Right lung (tissue), 5 donors: ENCODE results near the gene POLQ. TPM values are rescaled to one million over a fixed set of nuclear protein-coding genes. Genes with fewer than 3 reads are reported as not detected.
"Not testable (repeated sequence)": the region's sequence is repeated elsewhere in the genome, so short reads cannot be mapped to it uniquely, and the experiment has no call there.

ENCODE experiments used
- DNase-seq, 2 donors: peaks; one replicate each; pipeline ENCODE4 v3.0.0-alpha.2; 2013
- polyA plus RNA-seq, 5 donors: library from polyadenylated mRNA; unstranded; fragments of 120-200 nt; gene quantifications; one replicate each; pipeline versions ENCODE4 v1.2.1 to v1.2.3, GENCODE V29; 2013; ENCODE audit warnings: inconsistent platforms in 1 of 5, low replicate concordance in 1 of 5; ENCODE audit not compliant: insufficient read length in 5 of 5, insufficient read depth in 1 of 5

The POLQ gene
- polyA plus RNA-seq, 5 donors, result 3.6 to 12.0 (median 8.3) TPM

DNA sequence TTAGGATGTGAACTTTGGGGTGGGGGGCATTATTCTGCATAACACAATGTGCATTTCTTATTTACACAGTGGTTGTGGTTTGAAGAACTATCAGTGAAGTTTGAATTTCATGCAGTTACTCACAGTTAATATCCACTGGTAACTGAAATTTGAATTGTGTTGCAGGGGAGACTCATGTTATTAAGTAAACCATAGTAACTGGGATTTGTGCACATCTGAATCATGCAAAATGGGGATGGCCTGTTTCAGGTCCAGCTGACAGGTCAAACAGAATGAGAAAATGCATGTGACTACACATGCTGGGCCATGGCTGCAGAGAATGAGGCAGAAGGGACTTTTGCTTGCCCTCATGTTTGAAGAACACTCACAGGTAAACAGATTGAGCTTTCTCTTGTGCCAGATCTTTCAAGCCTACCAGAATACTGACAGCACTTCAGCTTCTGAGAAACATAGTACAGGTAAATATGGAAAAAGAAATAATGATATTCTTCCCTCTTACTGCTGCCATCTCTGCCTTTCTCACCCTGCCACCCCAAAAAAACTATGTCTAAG lies 115.0 kb downstream of the POLQ start:
- no peak for DNase-seq

DNA sequence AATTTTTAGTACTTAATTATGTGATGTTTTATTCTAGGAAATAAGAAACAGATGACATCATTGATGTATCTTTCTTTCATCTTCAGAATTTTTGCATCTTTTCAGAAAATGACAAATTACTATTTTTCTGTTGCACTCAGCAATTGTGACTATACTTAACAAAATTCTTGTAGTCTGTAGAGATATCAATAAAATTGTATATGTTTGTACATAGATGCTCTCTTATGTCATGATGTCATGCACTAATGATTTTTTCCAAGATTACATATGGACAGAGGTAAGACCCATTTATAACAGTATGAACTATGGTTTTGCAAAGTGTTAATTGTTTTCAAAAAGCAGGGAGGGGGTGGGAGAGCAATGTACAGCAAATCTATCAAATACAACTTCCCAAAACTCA lies 121.2 kb downstream of the POLQ start:
- no peak for DNase-seq

DNA sequence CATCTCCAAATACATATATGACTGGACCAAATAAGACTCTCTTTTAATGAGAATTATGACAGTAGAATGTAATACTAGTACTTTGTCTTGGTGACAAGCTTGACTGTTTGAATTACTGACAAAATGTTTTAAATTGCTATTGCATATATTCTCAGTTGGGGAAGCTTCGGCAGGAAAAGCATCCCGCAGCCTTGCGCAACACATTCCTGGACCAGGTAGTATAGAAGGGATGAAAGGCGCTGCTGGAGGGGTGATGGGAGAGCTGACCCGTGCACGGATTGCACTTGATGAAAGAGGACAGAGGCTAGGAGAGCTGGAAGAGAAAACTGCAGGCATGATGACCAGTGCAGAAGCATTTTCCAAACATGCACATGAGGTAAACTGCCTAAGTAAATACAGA lies 127.6 kb downstream of the POLQ start:
- DNase-seq, result no peak

DNA sequence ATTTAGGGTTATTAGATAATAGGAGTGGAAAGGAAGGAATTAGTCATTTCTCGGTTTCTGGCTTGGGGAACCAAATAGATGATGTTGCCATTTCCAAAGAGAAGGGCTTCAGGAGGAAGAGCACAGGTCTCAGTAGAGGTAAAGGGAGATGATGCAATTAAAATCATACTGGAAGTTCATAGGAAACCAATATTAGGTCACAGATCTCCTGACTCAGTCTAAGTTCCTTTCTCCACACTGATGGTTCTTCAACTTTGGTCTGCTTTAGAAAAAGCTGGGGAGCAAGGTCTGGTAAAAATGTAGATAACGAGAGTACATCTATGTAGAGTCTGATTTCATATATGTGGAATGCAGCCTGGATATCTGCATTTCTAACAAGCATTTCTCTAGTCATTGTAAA lies 130.9 kb downstream of the POLQ start:
- no peak for DNase-seq

DNA sequence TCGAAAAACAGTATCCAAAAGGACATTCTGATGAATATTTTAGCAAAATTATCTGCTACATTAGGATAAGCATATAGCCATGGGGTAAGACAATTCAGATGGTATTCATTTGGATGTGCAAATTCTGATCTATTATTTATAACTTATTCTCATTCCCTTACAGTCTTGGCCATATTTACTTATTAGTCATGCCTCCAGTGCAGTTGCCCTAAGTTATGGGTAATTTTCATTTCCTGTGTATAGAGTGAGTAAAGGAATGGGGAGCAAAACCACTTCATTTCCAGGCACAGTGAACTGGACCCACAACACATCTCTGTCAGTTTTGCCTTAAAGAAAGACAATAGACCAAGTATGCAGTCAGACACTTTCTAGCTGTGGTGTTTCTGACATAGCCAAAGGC lies 134.3 kb downstream of the POLQ start:
- no peak for DNase-seq

DNA sequence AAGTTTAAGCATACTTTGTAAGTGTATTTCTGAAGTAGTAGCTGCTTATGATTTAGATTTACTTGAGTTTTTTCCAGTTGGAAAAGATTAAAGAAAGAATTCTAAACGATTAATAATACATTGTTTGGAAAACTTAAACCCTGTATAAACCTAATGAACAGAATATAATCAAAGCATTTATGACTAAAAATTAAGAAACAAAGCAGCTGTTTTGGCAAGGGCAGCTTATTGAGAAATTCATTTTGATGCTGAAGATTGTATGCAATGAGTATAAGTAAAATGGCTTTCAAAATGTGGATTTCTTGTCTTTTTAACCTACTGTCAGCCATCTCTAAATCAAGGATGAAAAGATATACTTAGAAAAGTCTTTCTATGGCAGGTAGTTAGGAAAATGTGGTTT lies 140.2 kb downstream of the POLQ start:
- peak; percentile 30 to 31 for DNase-seq

DNA sequence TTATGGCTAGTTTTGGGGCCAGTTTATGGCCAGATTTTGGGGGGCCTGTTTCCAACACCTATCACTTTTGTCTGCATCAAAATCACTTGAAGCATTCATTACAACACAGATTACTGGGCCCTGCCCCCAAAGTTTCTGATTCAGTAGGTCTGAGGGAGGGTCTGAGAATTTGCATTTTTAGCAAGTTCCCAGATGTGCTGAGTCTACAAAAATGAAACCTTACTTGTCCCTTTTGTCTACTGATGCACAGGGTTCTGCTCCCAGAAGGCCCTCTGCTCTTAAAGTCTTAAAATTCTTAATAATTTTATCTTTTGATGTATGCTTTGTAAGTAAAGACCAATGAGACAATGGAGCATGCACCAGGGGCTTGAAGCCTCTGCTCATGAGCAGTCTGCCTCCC lies 146.0 kb downstream of the POLQ start:
- DNase-seq, result no peak

DNA sequence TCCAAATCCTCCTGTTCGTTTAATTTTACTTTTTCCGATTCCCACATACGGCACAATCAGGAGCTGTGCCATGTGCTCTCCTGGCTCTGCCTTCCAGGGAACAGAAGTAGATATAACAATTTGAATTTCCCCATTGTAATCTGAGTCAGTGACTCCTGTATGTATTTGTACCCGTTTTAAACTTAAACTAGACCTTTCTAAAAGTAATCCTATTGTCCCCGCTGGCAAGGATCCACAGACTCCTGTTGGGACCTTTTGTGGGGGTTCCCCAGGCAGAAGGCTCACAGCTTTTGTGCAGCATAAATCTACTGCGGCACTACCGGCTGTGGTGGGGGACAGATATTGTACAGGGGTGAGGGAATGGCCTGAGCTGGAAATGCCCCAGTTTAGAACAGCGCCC lies 147.7 kb downstream of the POLQ start:
- not testable (repeated sequence) for DNase-seq

DNA sequence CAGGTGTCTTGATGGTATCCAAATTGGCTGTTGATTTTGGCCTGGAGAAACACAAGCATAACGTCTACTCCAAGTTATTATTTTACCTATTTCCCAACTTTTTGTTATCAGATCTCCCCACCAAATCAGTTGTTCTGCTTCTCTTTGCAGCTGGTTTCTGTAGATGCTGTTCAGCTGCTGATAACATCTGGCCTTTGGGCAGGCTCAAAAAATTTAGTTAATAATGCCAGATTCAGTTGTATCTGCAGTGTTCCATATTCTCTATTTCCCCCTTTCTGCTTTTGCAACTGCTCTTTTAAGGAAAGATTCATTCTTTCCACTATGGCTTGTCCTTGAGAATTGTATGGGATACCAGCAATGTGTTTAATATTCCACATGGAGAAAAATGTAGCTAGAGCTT lies 149.8 kb downstream of the POLQ start:
- DNase-seq, result not testable (repeated sequence)

DNA sequence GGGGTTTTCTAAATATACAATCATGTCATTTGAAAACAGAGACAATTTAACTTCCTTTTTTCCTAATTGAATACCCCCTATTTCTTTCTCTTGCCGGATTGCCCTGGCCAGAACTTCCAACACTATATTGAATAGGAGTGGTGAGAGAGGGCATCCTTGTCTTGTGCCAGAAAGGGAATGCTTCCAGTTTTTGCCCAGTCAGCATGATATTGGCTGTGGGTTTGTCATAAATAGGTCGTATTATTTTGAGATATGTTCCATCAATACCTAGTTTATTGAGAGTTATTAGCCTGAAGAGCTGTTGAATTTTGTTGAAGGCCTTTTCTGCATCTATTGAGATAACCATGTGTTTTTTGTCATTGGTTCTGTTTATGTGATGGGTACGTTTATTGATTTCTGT lies 157.5 kb downstream of the POLQ start:
- not testable (repeated sequence) for DNase-seq

Other genes with a start within 250 kb of the POLQ start
- gene ARGFX, start 22.0 kb upstream of the POLQ start, polyA plus RNA-seq, result not detected
- under 1 TPM; 0.03 to 0.10 (median 0.06) TPM for gene FBXO40, start 47.4 kb upstream of the POLQ start, polyA plus RNA-seq
- 1 to 10 TPM; 6.4 to 9.1 (median 7.5) TPM for gene HCLS1, start 114.9 kb upstream of the POLQ start, polyA plus RNA-seq
- gene GOLGB1, start 203.8 kb upstream of the POLQ start, polyA plus RNA-seq, result 10 to 100 TPM; 56.3 to 75.4 (median 71.1) TPM